Caco-2 (cell line): Measurements from ENCODE around the gene TRAPPC5. TPM values are rescaled to one million over a fixed set of nuclear protein-coding genes. Genes with fewer than 3 reads are reported as not detected.

ENCODE experiments used
- BruUV-seq: library from RNA; stranded (reverse); fragments of 400-500 nt; replicated peaks from 2 replicates; lab custom pipeline; 2021; lab: Mats Ljungman, UMichigan
- CTCF ChIA-PET: fragments of 300-600 bp; sonication (Branson Sonifier 250); formaldehyde crosslinking; loops from one replicate; lab custom pipeline; 2022; ENCODE audit warnings: antibody characterized with exemption; lab: Charles Lee
- POLR2A ChIA-PET: fragments of 300-600 bp; sonication (Branson Sonifier 250); formaldehyde crosslinking; loops from one replicate; lab custom pipeline; 2022; ENCODE audit warnings: antibody characterized with exemption; lab: Charles Lee
- DNase-seq, 2 experiments: peaks; one replicate each; pipeline versions ENCODE4 v3.0.0 to v3.0.0-alpha.2; 2020 to 2022
- H3K27me3 ChIP-seq: replicated peaks from 2 replicates; pipeline ENCODE4 v1.6.0; 2011; ENCODE audit warnings: low read length; ENCODE audit not compliant: control insufficient read depth, insufficient read depth
- H3K36me3 ChIP-seq: 2 replicates; pipeline ENCODE4 v1.5.1; 2011; ENCODE audit warnings: low read length; ENCODE audit not compliant: control insufficient read depth, insufficient read depth
- H3K4me1 ChIP-seq: fragments of 250-450 bp; sonication (Bioruptor Pico); 2 replicates; pipeline ENCODE4 v1.5.1; 2020; ENCODE audit warnings: mild to moderate bottlenecking
- H3K4me3 ChIP-seq: 2 replicates; pipeline ENCODE4 v1.5.1; 2011; ENCODE audit warnings: low read depth, mild to moderate bottlenecking, control low read depth, low read length
- H3K9me3 ChIP-seq: fragments of 250-450 bp; sonication (Bioruptor Pico); 2 replicates; pipeline ENCODE4 v1.5.1; 2020; ENCODE audit warnings: mild to moderate bottlenecking, moderate library complexity
- H3K27ac Mint-ChIP-seq: one replicate; pipeline ENCODE4 v1.8.0; 2022; ENCODE audit warnings: mixed read lengths; ENCODE audit not compliant: unreplicated experiment
- H3K27me3 Mint-ChIP-seq: one replicate; pipeline ENCODE4 v1.8.0; 2022; ENCODE audit warnings: mixed read lengths; ENCODE audit not compliant: insufficient read depth, unreplicated experiment
- H3K36me3 Mint-ChIP-seq: one replicate; pipeline ENCODE4 v1.8.0; 2022; ENCODE audit warnings: mild to moderate bottlenecking, mixed read lengths; ENCODE audit not compliant: insufficient read depth, unreplicated experiment
- H3K4me1 Mint-ChIP-seq: one replicate; pipeline ENCODE4 v1.8.0; 2022; ENCODE audit warnings: low read depth, mixed read lengths; ENCODE audit not compliant: unreplicated experiment
- H3K4me3 Mint-ChIP-seq: one replicate; pipeline ENCODE4 v1.8.0; 2022; ENCODE audit warnings: mild to moderate bottlenecking, moderate library complexity, mixed read lengths; ENCODE audit not compliant: unreplicated experiment
- H3K9me3 Mint-ChIP-seq: one replicate; pipeline ENCODE4 v1.8.0; 2022; ENCODE audit warnings: mixed read lengths; ENCODE audit not compliant: unreplicated experiment
- CTCF ChIP-seq, 2 experiments: fragments of 200-600 bp in 1 of 2; IDR thresholded peaks; 1 replicate in 1 of 2; 2 replicates in 1 of 2; pipeline versions ENCODE4 v1.5.1 to v1.8.0; 2011 to 2022; ENCODE audit warnings: antibody characterized with exemption in 1 of 2, control low read depth in 1 of 2, inconsistent platforms in 1 of 2, low read depth in 1 of 2, low read length in 1 of 2, mild to moderate bottlenecking in 1 of 2, moderate library complexity in 1 of 2; ENCODE audit not compliant: insufficient read depth in 1 of 2, severe bottlenecking in 1 of 2, unreplicated experiment in 1 of 2
- intact Hi-C: fragments of 100-400 bp; cut with micrococcal nuclease; formaldehyde crosslinking; loops from one replicate; pipeline ENCODE4 v1.10.0; 2022; ENCODE audit not compliant: unreplicated experiment
- total RNA-seq: library from RNA; stranded (reverse); gene quantifications from 2 replicates; pipeline ENCODE4 v1.2.3, GENCODE V29; 2022

TRAPPC5 gene
- total RNA-seq, 1 experiment from 2014 or later = 80.3 TPM

GRCh38 chr19:7692417-7693088, 11.9 kb downstream of the TRAPPC5 start:
- Histone ChIP-seq H3K27me3 (no peaks in the 10 kb centered on the region), H3K9me3 (no peaks in the 10 kb centered on the region), H3K36me3 (no peaks in the 10 kb centered on the region), H3K4me3 (no peak overlapping the region), H3K4me1 (no peaks in the 10 kb centered on the region)
- no peak for TF ChIP-seq CTCF (IDR thresholded peaks at IDR 0.05; ENCODE audit: insufficient read depth in 1 of 2, low read depth in 1 of 2, low read length in 1 of 2, severe bottlenecking in 1 of 2, unreplicated experiment in 1 of 2)
- POLR2A ChIA-PET = no interaction called here
- no peaks in the 10 kb centered on the region for H3K36me3 Mint-ChIP-seq
- H3K27ac Mint-ChIP-seq = no peak overlapping the region
- no TSS peak for BruUV-seq
- no peaks in the 10 kb centered on the region for H3K27me3 Mint-ChIP-seq
- CTCF ChIA-PET = no interaction called here
- H3K4me3 Mint-ChIP-seq = no peak overlapping the region
- H3K4me1 Mint-ChIP-seq = no peaks in the 10 kb centered on the region
- H3K9me3 Mint-ChIP-seq = no peaks in the 10 kb centered on the region
- no peak for DNase-seq
- intact Hi-C loops = no loop called here

GRCh38 chr19:7694499-7694898, 13.9 kb downstream of the TRAPPC5 start:
- DNase-seq = no peak
- Histone ChIP-seq H3K27me3 (no peaks in the 10 kb centered on the region), H3K4me1 (no peaks in the 10 kb centered on the region), H3K9me3 (no peaks in the 10 kb centered on the region), H3K4me3 (no peak overlapping the region), H3K36me3 (no peaks in the 10 kb centered on the region)
- no peak for TF ChIP-seq CTCF (IDR thresholded peaks at IDR 0.05; ENCODE audit: insufficient read depth in 1 of 2, low read depth in 1 of 2, low read length in 1 of 2, severe bottlenecking in 1 of 2, unreplicated experiment in 1 of 2)
- Mint-ChIP-seq H3K4me1 (no peaks in the 10 kb centered on the region), H3K9me3 (no peaks in the 10 kb centered on the region), H3K27ac (no peak overlapping the region), H3K4me3 (no peak overlapping the region), H3K27me3 (no peaks in the 10 kb centered on the region), H3K36me3 (no peaks in the 10 kb centered on the region)
- no TSS peak for BruUV-seq
- POLR2A ChIA-PET = no interaction called here
- CTCF ChIA-PET = no interaction called here
- intact Hi-C loops = no loop called here

- TF ChIP-seq CTCF (IDR thresholded peaks at IDR 0.05; ENCODE audit: insufficient read depth in 1 of 2, low read depth in 1 of 2, low read length in 1 of 2, severe bottlenecking in 1 of 2, unreplicated experiment in 1 of 2) = no peak
- ChIA-PET CTCF (interaction anchor here (0.6 to 1.5 kb wide), 3 partner anchors 17 to 129 kb away, joined by 3 to 5 read pairs (median 3); partner anchors contain the start of gene TRAPPC5), POLR2A (no interaction called here)
- H3K36me3 ChIP-seq = no peaks in the 10 kb centered on the region
- no peaks in the 10 kb centered on the region for H3K27me3 ChIP-seq
- H3K27me3 Mint-ChIP-seq = no peaks in the 10 kb centered on the region
- no peaks in the 10 kb centered on the region for H3K36me3 Mint-ChIP-seq
- no peaks in the 10 kb centered on the region for H3K4me1 ChIP-seq
- intact Hi-C loops = no loop called here
- H3K4me3 ChIP-seq = no peak overlapping the region
- H3K4me1 Mint-ChIP-seq = no peaks in the 10 kb centered on the region
- H3K27ac Mint-ChIP-seq = no peak overlapping the region
- no peaks in the 10 kb centered on the region for H3K9me3 Mint-ChIP-seq
- no peak for DNase-seq
- H3K4me3 Mint-ChIP-seq = no peak overlapping the region
- BruUV-seq = no TSS peak
- no peaks in the 10 kb centered on the region for H3K9me3 ChIP-seq
Observed at GRCh38 chr19:7697721-7698287, 17.2 kb downstream of the TRAPPC5 start.
